PFSK-1 (cell line): ENCODE results near the gene COPS8.

Experiments used
- POLR2AphosphoS5 ChIP-seq: IDR thresholded peaks from 2 replicates; pipeline ENCODE4 v1.6.1; 2012; ENCODE audit warnings: low read depth, mild to moderate bottlenecking, control low read depth, low read length, moderate library complexity
- SIN3A ChIP-seq: IDR thresholded peaks from 2 replicates; pipeline ENCODE4 v1.6.1; 2012; ENCODE audit warnings: mild to moderate bottlenecking, low read length, moderate library complexity, borderline replicate concordance; ENCODE audit not compliant: insufficient read depth
- TAF1 ChIP-seq: IDR thresholded peaks from 2 replicates; pipeline ENCODE4 v1.6.1; 2012; ENCODE audit warnings: low read length, control low read depth, borderline replicate concordance; ENCODE audit not compliant: insufficient read depth
- TF ChIP-seq, protein P1 (sequence below), 2 experiments: IDR thresholded peaks; 2 replicates each; pipeline versions ENCODE4 v1.6.1 to v1.8.0; 2011 to 2012; ENCODE audit warnings: low read depth in 2 of 2, low read length in 2 of 2, control low read depth in 1 of 2, inconsistent platforms in 1 of 2, mild to moderate bottlenecking in 1 of 2, moderate library complexity in 1 of 2; ENCODE audit not compliant: insufficient read depth in 1 of 2

DNA sequence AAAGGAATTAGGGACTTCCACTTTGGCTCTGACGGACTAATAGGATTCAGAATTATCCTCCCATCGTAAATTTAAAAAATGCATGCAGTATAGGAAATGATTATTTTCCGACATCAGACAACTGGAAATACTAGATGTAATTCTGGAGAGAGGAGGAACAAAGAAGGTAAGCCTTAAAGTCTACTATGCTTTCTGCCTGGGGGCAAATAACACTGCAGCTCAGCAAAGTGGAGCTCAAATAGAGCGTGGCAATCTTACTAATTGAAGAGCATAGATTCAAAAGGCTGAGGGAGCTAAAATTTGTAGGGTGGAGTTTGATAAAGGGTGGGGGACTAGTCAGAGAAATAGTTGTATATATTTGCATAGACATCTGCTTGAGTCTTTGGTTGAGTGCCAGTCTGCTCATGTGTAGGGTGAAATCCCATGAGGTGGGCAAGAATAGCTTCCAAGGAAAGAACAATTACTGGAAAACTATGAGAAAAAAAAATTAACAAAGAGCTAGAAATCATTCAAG lies 23.8 kb downstream of the COPS8 start:
- TF ChIP-seq POLR2AphosphoS5 (no peak), SIN3A (no peak), TAF1 (no peak)
- TF ChIP-seq, protein P1, sequence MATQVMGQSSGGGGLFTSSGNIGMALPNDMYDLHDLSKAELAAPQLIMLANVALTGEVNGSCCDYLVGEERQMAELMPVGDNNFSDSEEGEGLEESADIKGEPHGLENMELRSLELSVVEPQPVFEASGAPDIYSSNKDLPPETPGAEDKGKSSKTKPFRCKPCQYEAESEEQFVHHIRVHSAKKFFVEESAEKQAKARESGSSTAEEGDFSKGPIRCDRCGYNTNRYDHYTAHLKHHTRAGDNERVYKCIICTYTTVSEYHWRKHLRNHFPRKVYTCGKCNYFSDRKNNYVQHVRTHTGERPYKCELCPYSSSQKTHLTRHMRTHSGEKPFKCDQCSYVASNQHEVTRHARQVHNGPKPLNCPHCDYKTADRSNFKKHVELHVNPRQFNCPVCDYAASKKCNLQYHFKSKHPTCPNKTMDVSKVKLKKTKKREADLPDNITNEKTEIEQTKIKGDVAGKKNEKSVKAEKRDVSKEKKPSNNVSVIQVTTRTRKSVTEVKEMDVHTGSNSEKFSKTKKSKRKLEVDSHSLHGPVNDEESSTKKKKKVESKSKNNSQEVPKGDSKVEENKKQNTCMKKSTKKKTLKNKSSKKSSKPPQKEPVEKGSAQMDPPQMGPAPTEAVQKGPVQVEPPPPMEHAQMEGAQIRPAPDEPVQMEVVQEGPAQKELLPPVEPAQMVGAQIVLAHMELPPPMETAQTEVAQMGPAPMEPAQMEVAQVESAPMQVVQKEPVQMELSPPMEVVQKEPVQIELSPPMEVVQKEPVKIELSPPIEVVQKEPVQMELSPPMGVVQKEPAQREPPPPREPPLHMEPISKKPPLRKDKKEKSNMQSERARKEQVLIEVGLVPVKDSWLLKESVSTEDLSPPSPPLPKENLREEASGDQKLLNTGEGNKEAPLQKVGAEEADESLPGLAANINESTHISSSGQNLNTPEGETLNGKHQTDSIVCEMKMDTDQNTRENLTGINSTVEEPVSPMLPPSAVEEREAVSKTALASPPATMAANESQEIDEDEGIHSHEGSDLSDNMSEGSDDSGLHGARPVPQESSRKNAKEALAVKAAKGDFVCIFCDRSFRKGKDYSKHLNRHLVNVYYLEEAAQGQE (IDR thresholded peaks at IDR 0.05; ENCODE audit: insufficient read depth in 1 of 2, low read depth in 2 of 2, low read length in 2 of 2), result no peak
